Activated CD4-positive, alpha-beta T cell treated with anti-CD3 and anti-CD28 coated beads, Interleukin-2, amount 50 U/mL, for 48 hours (primary cell): ENCODE results near the gene PLAAT3.
"Not testable (repeated sequence)": the region's sequence is repeated elsewhere in the genome, so short reads cannot be mapped to it uniquely, and the experiment has no call there.

ENCODE experiments used
- DNase-seq, 2 experiments: peaks; one replicate each; pipeline ENCODE4 v3.0.0-alpha.2; 2020

PLAAT3 gene

GRCh38 chr11:63614136-63614671, at the start of gene PLAAT3:
PLAAT3 (minus strand) TSS chr11:63614433; CDS start chr11:63614014, 419 bp downstream.
- peak; percentile 38 to 46 for DNase-seq

- no peak for DNase-seq
Observed at GRCh38 chr11:63663809-63664208, 49.6 kb upstream of the PLAAT3 start.

GRCh38 chr11:63660972-63661371, 46.7 kb upstream of the PLAAT3 start:
- no peak for DNase-seq

- no peak for DNase-seq
Observed at GRCh38 chr11:63652671-63653070, 38.4 kb upstream of the PLAAT3 start.

GRCh38 chr11:63643205-63643604, 29.0 kb upstream of the PLAAT3 start:
- no peak for DNase-seq

GRCh38 chr11:63641727-63642126, 27.5 kb upstream of the PLAAT3 start:
- DNase-seq = no peak

- no peak for DNase-seq
Observed at GRCh38 chr11:63639199-63639832, 25.1 kb upstream of the PLAAT3 start.

- DNase-seq = not testable (repeated sequence)
Observed at GRCh38 chr11:63638436-63638835, 24.2 kb upstream of the PLAAT3 start.

GRCh38 chr11:63635762-63636465, 21.7 kb upstream of the PLAAT3 start:
- DNase-seq = peak; percentile 66 to 70

GRCh38 chr11:63629426-63629825, 15.2 kb upstream of the PLAAT3 start:
- DNase-seq = no peak

- no peak for DNase-seq
Observed at GRCh38 chr11:63623513-63624140, 9.4 kb upstream of the PLAAT3 start.

- no peak for DNase-seq
Observed at GRCh38 chr11:63622323-63622722, 8.1 kb upstream of the PLAAT3 start.

GRCh38 chr11:63621071-63621470, 6.8 kb upstream of the PLAAT3 start:
- DNase-seq = no peak

- no peak for DNase-seq
Observed at GRCh38 chr11:63619967-63620366, 5.7 kb upstream of the PLAAT3 start.

- DNase-seq = not testable (repeated sequence)
Observed at GRCh38 chr11:63617686-63618085, 3.5 kb upstream of the PLAAT3 start.

- DNase-seq = no peak
Observed at GRCh38 chr11:63616953-63617352, 2.7 kb upstream of the PLAAT3 start.

- DNase-seq = peak; percentile 32 to 38
Observed at GRCh38 chr11:63613517-63614135, 607 bp downstream of the PLAAT3 start.

GRCh38 chr11:63612181-63612580, 2.1 kb downstream of the PLAAT3 start:
- no peak for DNase-seq

- no peak for DNase-seq
Observed at GRCh38 chr11:63611395-63611747, 2.9 kb downstream of the PLAAT3 start.

GRCh38 chr11:63610604-63611394, 3.4 kb downstream of the PLAAT3 start:
- DNase-seq = no peak

GRCh38 chr11:63609971-63610580, 4.2 kb downstream of the PLAAT3 start:
- no peak for DNase-seq

GRCh38 chr11:63609536-63609935, 4.7 kb downstream of the PLAAT3 start:
- no peak for DNase-seq
